ENCODE results near the gene ATP6AP1. TPM values are rescaled to one million over a fixed set of nuclear protein-coding genes. Genes with fewer than 3 reads are reported as not detected.

Gene ATP6AP1
- total and polyA plus RNA-seq, 2 of the 13 experiments (the other 11 are each of a cell fraction or from before 2014, with no cell fraction given), result 56.7 to 110 TPM

- TF ChIP-seq, protein P1, sequence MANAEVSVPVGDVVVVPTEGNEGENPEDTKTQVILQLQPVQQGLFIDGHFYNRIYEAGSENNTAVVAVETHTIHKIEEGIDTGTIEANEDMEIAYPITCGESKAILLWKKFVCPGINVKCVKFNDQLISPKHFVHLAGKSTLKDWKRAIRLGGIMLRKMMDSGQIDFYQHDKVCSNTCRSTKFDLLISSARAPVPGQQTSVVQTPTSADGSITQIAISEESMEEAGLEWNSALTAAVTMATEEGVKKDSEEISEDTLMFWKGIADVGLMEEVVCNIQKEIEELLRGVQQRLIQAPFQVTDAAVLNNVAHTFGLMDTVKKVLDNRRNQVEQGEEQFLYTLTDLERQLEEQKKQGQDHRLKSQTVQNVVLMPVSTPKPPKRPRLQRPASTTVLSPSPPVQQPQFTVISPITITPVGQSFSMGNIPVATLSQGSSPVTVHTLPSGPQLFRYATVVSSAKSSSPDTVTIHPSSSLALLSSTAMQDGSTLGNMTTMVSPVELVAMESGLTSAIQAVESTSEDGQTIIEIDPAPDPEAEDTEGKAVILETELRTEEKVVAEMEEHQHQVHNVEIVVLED (CRISPR knock-in tag; IDR thresholded peaks at IDR 0.05; ENCODE audit: borderline replicate concordance), result peak; percentile 60; the same call in 1 of the 2 replicates
- TF ChIP-seq IKZF4 (CRISPR knock-in tag; IDR thresholded peaks at IDR 0.05; ENCODE audit: borderline replicate concordance, low read depth, not compliant biosample characterization) (no peak), IRF1 (CRISPR knock-in tag; IDR thresholded peaks at IDR 0.05; ENCODE audit: low read depth) (no peak), MLX (CRISPR knock-in tag; IDR thresholded peaks at IDR 0.05) (no peak), PHF21A (CRISPR knock-in tag; IDR thresholded peaks at IDR 0.05) (peak; percentile 34; the same call in 1 of the 2 replicates), SYNCRIP (IDR thresholded peaks at IDR 0.05; ENCODE audit: insufficient read depth, low read depth, low read length) (no peak), PCBP2 (optimal IDR thresholded peaks at IDR 0.05; ENCODE audit: low read depth, low read length, poor library complexity, severe bottlenecking) (no peak), SETDB1 (CRISPR knock-in tag; IDR thresholded peaks at IDR 0.05; ENCODE audit: borderline replicate concordance) (no peak), SNRNP70 (IDR thresholded peaks at IDR 0.05; ENCODE audit: low read depth, low read length) (no peak), ZNF20 (CRISPR knock-in tag; IDR thresholded peaks at IDR 0.05) (no peak), ATF1 (CRISPR knock-in tag; IDR thresholded peaks at IDR 0.05) (peak; percentile 60; the same call in 1 of the 2 replicates), ZSCAN31 (CRISPR knock-in tag; IDR thresholded peaks at IDR 0.05; ENCODE audit: low read depth) (no peak)
- TF ChIP-seq, protein P2, sequence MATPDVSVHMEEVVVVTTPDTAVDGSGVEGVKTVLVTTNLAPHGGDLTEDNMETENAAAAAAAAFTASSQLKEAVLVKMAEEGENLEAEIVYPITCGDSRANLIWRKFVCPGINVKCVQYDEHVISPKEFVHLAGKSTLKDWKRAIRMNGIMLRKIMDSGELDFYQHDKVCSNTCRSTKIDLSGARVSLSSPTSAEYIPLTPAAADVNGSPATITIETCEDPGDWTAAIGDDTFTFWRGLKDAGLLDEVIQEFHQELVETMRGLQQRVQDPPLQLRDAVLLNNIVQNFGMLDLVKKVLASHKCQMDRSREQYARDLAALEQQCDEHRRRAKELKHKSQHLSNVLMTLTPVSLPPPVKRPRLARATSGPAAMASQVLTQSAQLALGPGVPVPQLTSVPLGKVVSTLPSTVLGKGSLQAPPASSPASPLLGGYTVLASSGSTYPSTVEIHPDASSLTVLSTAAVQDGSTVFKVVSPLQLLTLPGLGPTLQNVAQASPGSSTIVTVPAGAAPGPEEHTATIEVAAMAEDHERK (CRISPR knock-in tag; IDR thresholded peaks at IDR 0.05; ENCODE audit: low read depth), result no peak
- TF ChIP-seq, protein P3, sequence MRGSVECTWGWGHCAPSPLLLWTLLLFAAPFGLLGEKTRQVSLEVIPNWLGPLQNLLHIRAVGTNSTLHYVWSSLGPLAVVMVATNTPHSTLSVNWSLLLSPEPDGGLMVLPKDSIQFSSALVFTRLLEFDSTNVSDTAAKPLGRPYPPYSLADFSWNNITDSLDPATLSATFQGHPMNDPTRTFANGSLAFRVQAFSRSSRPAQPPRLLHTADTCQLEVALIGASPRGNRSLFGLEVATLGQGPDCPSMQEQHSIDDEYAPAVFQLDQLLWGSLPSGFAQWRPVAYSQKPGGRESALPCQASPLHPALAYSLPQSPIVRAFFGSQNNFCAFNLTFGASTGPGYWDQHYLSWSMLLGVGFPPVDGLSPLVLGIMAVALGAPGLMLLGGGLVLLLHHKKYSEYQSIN (CRISPR knock-in tag; IDR thresholded peaks at IDR 0.05; ENCODE audit: borderline replicate concordance), result no peak
- TF ChIP-seq, protein P4, sequence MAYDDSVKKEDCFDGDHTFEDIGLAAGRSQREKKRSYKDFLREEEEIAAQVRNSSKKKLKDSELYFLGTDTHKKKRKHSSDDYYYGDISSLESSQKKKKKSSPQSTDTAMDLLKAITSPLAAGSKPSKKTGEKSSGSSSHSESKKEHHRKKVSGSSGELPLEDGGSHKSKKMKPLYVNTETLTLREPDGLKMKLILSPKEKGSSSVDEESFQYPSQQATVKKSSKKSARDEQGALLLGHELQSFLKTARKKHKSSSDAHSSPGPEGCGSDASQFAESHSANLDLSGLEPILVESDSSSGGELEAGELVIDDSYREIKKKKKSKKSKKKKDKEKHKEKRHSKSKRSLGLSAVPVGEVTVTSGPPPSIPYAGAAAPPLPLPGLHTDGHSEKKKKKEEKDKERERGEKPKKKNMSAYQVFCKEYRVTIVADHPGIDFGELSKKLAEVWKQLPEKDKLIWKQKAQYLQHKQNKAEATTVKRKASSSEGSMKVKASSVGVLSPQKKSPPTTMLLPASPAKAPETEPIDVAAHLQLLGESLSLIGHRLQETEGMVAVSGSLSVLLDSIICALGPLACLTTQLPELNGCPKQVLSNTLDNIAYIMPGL (CRISPR knock-in tag; IDR thresholded peaks at IDR 0.05; ENCODE audit: borderline replicate concordance in 1 of 2, low read depth in 1 of 2), result no peak; a peak in 2 of 4 replicates
- TF ChIP-seq, protein P5, sequence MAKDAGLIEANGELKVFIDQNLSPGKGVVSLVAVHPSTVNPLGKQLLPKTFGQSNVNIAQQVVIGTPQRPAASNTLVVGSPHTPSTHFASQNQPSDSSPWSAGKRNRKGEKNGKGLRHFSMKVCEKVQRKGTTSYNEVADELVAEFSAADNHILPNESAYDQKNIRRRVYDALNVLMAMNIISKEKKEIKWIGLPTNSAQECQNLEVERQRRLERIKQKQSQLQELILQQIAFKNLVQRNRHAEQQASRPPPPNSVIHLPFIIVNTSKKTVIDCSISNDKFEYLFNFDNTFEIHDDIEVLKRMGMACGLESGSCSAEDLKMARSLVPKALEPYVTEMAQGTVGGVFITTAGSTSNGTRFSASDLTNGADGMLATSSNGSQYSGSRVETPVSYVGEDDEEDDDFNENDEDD (CRISPR knock-in tag; IDR thresholded peaks at IDR 0.05; ENCODE audit: borderline replicate concordance), result peak; percentile 52; the same call in 1 of the 2 replicates
Observed at GRCh38 chrX:154378799-154379568, 49.5 kb upstream of the ATP6AP1 start, which contains the start of gene EMD (continued).
